ENCODE results near the gene WASHC4. TPM values are rescaled to one million over a fixed set of nuclear protein-coding genes. Genes with fewer than 3 reads are reported as not detected.

WASHC4 gene
- total RNA-seq, 1 experiment from 2014 or later = 44.7 TPM

GRCh38 chr12:105167346-105167745 lies 59.8 kb downstream of the WASHC4 start:
- no peak for DNase-seq (ENCODE audit: low read depth, low spot score)
- in situ Hi-C loops (cut with HindIII; ENCODE audit: low pct_unique_long_range_greater_than_20kb, low sequenced_read_pairs) = no loop called here
- intact Hi-C loops (cut with micrococcal nuclease; ENCODE audit: unreplicated experiment) = no loop called here
- Histone ChIP-seq H3K27ac (ENCODE audit: low read length) (no peak overlapping the region), H3K27me3 (ENCODE audit: control insufficient read depth, insufficient read depth, low read length) (no peaks in the 10 kb centered on the region), H3K36me3 (ENCODE audit: control insufficient read depth, insufficient read depth, low read length) (peaks cover 54% of the 10 kb centered on the region), H3K4me1 (ENCODE audit: control insufficient read depth, insufficient read depth, low read length) (no peaks in the 10 kb centered on the region), H3K9me3 (ENCODE audit: control insufficient read depth, insufficient read depth, low read depth, low read length) (no peaks in the 10 kb centered on the region), H3K4me3 (ENCODE audit: low read depth in 2 of 2, low read length in 2 of 2) (no peak overlapping the region)
- POLR2A ChIA-PET = no interaction called here
- ATAC-seq = no peak
- CTCF ChIA-PET = no interaction called here
- TF ChIP-seq REST (IDR thresholded peaks at IDR 0.05; ENCODE audit: insufficient read depth in 1 of 2, low read depth in 2 of 2, low read length in 1 of 2) (no peak), CTCF (IDR thresholded peaks at IDR 0.05) (no peak), SIN3A (IDR thresholded peaks at IDR 0.05; ENCODE audit: borderline replicate concordance, insufficient read depth, low read depth, low read length) (no peak), TCF7L2 (IDR thresholded peaks at IDR 0.05; ENCODE audit: low read depth, low read length) (no peak), POLR2AphosphoS5 (IDR thresholded peaks at IDR 0.05; ENCODE audit: low read depth, low read length) (no peak)
- BruUV-seq (replicated peaks) = no TSS peak

- no peaks in the 10 kb centered on the region for H3K27me3 ChIP-seq (ENCODE audit: control insufficient read depth, insufficient read depth, low read length)
- TF ChIP-seq CTCF (IDR thresholded peaks at IDR 0.05) = no peak
- TF ChIP-seq POLR2AphosphoS5 (IDR thresholded peaks at IDR 0.05; ENCODE audit: low read depth, low read length) = no peak
- no peak for TF ChIP-seq TCF7L2 (IDR thresholded peaks at IDR 0.05; ENCODE audit: low read depth, low read length)
- no peak for TF ChIP-seq SIN3A (IDR thresholded peaks at IDR 0.05; ENCODE audit: borderline replicate concordance, insufficient read depth, low read depth, low read length)
- TF ChIP-seq REST (IDR thresholded peaks at IDR 0.05; ENCODE audit: insufficient read depth in 1 of 2, low read depth in 2 of 2, low read length in 1 of 2) = no peak
- no TSS peak for BruUV-seq (replicated peaks)
- no peak overlapping the region for H3K4me3 ChIP-seq (ENCODE audit: low read depth in 2 of 2, low read length in 2 of 2)
- in situ Hi-C loops (cut with HindIII; ENCODE audit: low pct_unique_long_range_greater_than_20kb, low sequenced_read_pairs) = no loop called here
- no peak for DNase-seq (ENCODE audit: low read depth, low spot score)
- ATAC-seq = no peak
- intact Hi-C loops (cut with micrococcal nuclease; ENCODE audit: unreplicated experiment) = no loop called here
- CTCF ChIA-PET = no interaction called here
- no peaks in the 10 kb centered on the region for H3K4me1 ChIP-seq (ENCODE audit: control insufficient read depth, insufficient read depth, low read length)
- H3K36me3 ChIP-seq (ENCODE audit: control insufficient read depth, insufficient read depth, low read length) = peaks cover 54% of the 10 kb centered on the region
- POLR2A ChIA-PET = no interaction called here
- no peak overlapping the region for H3K27ac ChIP-seq (ENCODE audit: low read length)
- no peaks in the 10 kb centered on the region for H3K9me3 ChIP-seq (ENCODE audit: control insufficient read depth, insufficient read depth, low read depth, low read length)
Measured at GRCh38 chr12:105168006-105168405, 60.5 kb downstream of the WASHC4 start.

Measured in Panc1 (cell line).